ENCODE data around the gene IQCH.
"Not testable (repeated sequence)": the region's sequence is repeated elsewhere in the genome, so short reads cannot be mapped to it uniquely, and the experiment has no call there.

The IQCH gene

GRCh38 chr15:67254238-67255175 lies at the start of gene IQCH, which contains the start of gene AAGAB:
IQCH (plus strand) TSS chr15:67254786; CDS start chr15:67254897, 111 bp downstream.
AAGAB (minus strand) TSS chr15:67254661; CDS start chr15:67254631, 30 bp downstream.
- DNase-seq = peak; percentile 61

- DNase-seq = no peak
Measured at GRCh38 chr15:67207555-67208207, 46.9 kb upstream of the IQCH start.

- no peak for DNase-seq
Measured at GRCh38 chr15:67208396-67208795, 46.2 kb upstream of the IQCH start.

DNA sequence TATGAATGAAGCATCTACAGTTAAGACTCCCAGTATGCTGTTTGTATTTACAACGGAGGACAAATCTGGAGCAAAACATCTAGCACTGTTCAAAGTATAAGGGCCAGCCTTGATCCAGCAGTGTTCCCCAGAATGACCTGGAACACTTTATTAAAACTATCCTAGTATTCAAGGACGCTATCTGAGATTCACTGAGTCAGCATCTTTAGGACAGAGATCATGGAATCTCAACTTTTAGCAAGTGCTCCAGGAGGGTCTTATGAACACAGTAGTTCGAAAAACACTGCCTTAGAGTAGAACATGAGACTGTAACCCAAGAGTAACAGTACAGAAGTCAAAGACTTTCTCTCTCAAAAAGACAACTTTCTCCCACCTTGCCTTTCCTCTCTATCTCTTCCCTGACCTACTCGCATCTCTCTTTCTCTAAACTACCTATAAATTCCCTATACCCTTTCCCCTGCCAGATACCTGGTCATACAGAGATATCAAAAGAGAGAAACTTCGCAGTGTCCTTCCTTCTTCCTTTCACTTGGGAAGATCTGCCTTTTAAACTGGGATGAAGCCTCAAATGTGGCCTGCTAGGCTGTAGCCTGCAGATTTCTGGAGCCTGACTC lies 43.9 kb upstream of the IQCH start:
- no peak for DNase-seq

DNA sequence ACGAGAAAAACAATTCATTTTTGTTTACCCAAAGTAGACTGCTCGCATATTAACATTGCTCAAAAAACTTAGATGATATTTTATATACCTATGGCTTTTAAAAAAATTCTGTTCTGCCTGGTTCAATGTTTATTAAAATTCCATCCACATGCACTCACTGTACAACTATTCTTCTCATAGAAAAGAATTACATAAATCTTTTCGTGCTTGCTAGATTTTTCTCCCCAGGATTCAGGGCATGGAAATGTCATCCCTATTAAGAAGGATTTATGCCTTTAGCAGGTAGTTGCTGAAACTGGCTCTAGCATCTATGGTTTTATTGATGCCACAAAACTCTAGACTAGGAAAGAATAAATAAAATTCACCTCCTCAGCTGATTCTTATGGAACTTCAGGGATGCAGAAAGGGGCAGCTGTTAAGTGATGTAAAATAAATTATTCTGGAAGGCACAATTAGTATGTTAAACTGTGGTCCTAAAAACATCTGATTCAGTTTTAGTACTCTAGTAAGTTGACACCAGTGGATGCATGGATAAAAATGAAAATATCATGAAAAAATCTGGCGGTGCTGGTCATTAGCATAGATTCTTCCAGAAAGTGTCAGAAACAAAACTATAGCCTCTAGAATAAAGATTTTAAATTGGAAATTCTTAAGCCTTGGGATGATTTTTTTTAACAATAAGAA lies 41.8 kb upstream of the IQCH start:
- DNase-seq = no peak

- no peak for DNase-seq
Measured at GRCh38 chr15:67215102-67215501, 39.5 kb upstream of the IQCH start.

DNA sequence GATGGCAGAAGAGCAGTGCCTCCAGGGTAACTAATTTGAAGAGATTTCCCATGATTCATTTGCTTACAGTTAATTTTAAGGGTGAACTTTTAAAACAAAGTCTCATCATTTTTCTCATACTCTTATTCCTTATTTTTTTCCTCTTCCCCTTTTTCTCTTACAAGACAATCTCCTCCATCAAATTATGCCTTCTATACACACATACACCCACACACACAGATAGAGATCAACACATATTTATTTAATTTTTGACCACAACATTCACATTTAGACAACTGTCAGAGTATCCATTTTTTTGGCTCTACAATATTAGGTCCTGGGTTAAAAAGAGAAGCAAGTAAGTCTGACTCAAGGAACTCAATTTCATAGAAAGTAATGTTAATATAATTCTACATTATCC lies 37.7 kb upstream of the IQCH start:
- no peak for DNase-seq

GRCh38 chr15:67218428-67218827 lies 36.2 kb upstream of the IQCH start:
- no peak for DNase-seq

- DNase-seq = no peak
Measured at GRCh38 chr15:67219288-67219687, 35.3 kb upstream of the IQCH start.

DNA sequence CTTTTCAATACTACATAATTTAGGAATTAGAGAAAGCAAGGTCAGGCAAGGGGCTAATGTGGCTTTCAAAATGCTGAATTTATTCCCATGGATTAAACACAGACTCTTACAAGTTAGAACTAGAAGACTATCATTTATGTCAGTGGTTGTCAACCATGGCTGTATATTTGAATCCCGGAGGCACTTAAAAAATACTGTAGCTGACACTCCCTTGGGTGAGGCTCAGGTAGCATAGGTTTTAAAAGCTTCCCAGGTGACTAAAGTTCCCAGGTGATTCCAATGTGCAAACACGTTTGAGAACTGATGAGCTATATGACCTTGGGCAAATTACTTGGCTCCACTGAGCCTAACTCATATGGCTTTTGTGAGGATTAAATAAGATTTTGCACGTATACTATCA lies 29.7 kb upstream of the IQCH start:
- DNase-seq = no peak

- no peak for DNase-seq
Measured at GRCh38 chr15:67225336-67225735, 29.2 kb upstream of the IQCH start.

- DNase-seq = no peak
Measured at GRCh38 chr15:67227431-67227830, 27.2 kb upstream of the IQCH start.

- DNase-seq = no peak
Measured at GRCh38 chr15:67227846-67228245, 26.7 kb upstream of the IQCH start.

GRCh38 chr15:67228286-67228685 lies 26.3 kb upstream of the IQCH start:
- no peak for DNase-seq

DNA sequence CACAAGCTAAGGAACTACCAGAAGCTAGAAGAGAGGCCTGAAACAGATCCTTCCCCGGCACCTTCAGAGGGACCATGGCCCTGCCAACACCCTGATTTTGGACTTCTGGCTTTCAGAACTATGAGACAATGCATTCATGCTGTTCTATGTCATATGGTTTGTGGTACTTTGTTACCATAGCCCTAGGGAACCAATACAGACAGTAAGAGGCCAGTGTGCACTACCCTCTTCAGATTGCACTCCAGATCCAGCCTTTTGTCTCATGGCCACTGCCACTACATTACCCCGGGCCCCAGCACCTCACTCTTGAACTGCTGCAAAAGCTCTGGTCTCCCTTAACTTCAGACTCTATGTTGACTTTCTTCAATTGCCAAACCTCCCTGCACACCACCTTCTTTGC lies 24.1 kb upstream of the IQCH start:
- no peak for DNase-seq

GRCh38 chr15:67232591-67232990 lies 22.0 kb upstream of the IQCH start:
- DNase-seq = no peak

- no peak for DNase-seq
Measured at GRCh38 chr15:67240235-67241131, 14.1 kb upstream of the IQCH start.

GRCh38 chr15:67241132-67241855 lies 13.3 kb upstream of the IQCH start:
- DNase-seq = no peak

- DNase-seq = no peak
Measured at GRCh38 chr15:67242708-67243111, 11.9 kb upstream of the IQCH start.

- DNase-seq = no peak
Measured at GRCh38 chr15:67244971-67245478, 9.6 kb upstream of the IQCH start.

GRCh38 chr15:67246606-67247005 lies 8.0 kb upstream of the IQCH start:
- DNase-seq = not testable (repeated sequence)
